Activated naive CD8-positive, alpha-beta T cell (primary cell): ENCODE measurements around the gene LCA5L.

Experiments
- H3K27ac Mint-ChIP-seq: one replicate; pipeline ENCODE4 v1.8.0; 2021; ENCODE audit warnings: mixed read lengths
- H3K27me3 Mint-ChIP-seq: one replicate; pipeline ENCODE4 v1.8.0; 2021; ENCODE audit warnings: mixed read lengths
- H3K36me3 Mint-ChIP-seq: one replicate; pipeline ENCODE4 v1.8.0; 2021; ENCODE audit warnings: mixed read lengths
- H3K4me1 Mint-ChIP-seq: one replicate; pipeline ENCODE4 v1.8.0; 2021; ENCODE audit warnings: low read depth, mixed read lengths
- H3K4me3 Mint-ChIP-seq: one replicate; pipeline ENCODE4 v1.8.0; 2021; ENCODE audit warnings: mild to moderate bottlenecking, mixed read lengths
- H3K9me3 Mint-ChIP-seq: one replicate; pipeline ENCODE4 v1.8.0; 2021; ENCODE audit warnings: low read depth, mixed read lengths

Gene LCA5L

DNA sequence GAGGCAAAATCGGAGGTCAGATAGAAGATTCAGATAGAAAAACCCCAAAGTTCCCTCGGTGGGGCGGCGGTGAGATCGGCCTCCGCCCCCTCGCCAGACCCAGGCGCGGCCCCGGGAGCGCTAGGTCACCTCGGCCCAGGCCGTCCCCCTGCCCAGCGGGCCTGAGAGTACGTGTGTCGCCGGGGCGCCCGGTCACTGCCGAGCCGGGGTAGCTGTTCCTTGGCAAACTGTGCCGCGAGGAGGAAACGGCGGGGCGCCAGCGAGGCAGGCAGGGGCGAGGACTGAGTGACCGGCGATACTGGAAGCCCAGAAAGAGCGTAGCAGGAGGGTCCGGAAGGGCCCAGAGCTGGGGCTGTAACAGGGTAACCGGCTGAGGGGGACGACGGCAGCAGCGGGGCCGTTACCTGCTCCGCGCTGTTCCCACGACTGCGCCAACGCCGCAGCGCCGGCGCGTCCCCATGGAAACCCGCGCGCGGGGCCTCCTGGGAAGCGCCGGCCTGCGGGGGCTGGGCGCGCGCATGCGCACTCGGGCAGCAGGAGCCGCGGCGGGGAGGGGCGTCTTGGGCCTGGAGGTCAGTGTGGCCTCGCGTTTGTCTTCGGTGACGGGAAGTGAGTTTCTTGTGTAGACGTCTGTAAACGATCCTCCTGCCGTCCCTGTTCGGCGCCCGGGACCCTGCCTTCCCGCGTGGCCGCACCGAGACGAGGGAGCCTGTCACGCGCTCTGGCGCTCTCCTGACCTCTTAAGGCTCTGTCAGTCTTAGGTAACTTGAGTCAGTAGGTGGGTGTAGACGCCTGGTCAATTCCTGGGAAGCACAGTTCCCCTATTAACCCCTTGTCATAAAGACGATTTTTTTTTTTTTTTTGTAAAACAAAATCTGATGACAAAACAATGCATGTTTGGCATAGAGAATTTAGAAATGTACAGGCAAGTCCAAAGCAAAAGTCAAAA lies at the start of gene LCA5L:
Gene LCA5L (minus strand): TSS at position 458 of the 949 bp plus-strand sequence. CDS start 17,285 bp downstream, outside the sequence.
- H3K36me3 Mint-ChIP-seq, result no peaks in the 10 kb centered on the region
- H3K9me3 Mint-ChIP-seq, result no peaks in the 10 kb centered on the region
- peaks cover 18% of the 10 kb centered on the region for H3K4me1 Mint-ChIP-seq
- H3K27me3 Mint-ChIP-seq, result peaks cover 3% of the 10 kb centered on the region
- H3K27ac Mint-ChIP-seq, result peak within 1 kb of the TSS; percentile 95
- H3K4me3 Mint-ChIP-seq, result peak within 1 kb of the TSS; percentile 97

DNA sequence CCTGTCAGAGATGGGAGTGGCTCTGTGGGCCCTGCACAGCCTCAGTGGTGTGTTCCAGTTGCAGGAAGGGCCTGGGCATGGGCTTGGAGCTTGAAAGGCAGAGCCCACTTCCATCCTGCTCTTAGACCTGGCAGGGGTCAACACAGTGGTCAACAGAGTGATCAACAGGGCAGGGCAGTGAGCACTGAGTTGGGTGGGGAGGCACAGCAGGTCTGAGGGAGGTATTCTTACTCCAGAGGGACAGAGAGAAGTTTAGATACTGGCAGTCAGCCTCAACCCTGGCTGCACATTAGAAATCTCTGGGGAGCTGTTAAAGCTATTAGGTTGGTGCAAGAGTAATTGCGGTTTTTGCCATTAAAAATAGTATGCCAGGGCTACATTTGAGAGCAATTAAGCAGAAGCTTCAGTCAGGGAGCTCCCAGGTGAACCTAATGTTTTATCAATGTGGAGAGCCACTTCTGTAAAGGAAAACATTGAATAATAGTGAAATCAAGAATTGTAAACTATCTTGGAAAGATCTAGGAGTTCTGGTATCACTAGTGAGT lies 43.9 kb upstream of the LCA5L start:
- H3K27me3 Mint-ChIP-seq, result no peaks in the 10 kb centered on the region
- peaks cover 13% of the 10 kb centered on the region for H3K36me3 Mint-ChIP-seq
- H3K4me1 Mint-ChIP-seq, result no peaks in the 10 kb centered on the region
- peaks cover 10% of the 10 kb centered on the region for H3K9me3 Mint-ChIP-seq
- no peak overlapping the region for H3K4me3 Mint-ChIP-seq
- H3K27ac Mint-ChIP-seq, result no peak overlapping the region

DNA sequence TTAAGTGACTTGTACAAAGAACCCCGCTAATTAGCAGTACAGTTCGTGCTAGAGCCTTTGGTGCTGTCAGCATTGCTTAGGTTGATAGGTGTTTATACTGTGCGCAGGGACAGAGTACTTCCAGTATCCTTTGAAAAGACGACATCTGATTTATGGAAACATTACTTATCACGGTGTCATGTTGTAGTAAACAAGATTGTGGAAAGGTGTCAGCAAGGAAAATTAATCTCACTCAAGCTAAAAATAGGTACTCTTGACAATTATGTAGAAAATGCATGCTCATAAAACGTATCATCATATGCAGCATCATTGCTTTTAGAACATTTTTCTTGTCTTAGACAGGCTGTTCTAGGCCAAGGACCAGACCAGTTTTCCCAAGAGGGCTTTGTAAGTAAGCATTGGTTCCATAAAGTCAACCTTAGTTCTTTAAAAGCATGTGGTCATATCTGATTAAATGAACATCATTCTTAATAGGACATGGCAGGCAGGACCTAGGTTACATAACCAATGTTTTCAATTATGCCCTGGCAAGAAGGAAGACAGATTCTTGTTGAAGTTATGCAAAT lies 39.2 kb upstream of the LCA5L start:
- Mint-ChIP-seq H3K4me1 (no peaks in the 10 kb centered on the region), H3K27ac (no peak overlapping the region), H3K4me3 (no peak overlapping the region), H3K36me3 (no peaks in the 10 kb centered on the region), H3K9me3 (no peaks in the 10 kb centered on the region), H3K27me3 (no peaks in the 10 kb centered on the region)

DNA sequence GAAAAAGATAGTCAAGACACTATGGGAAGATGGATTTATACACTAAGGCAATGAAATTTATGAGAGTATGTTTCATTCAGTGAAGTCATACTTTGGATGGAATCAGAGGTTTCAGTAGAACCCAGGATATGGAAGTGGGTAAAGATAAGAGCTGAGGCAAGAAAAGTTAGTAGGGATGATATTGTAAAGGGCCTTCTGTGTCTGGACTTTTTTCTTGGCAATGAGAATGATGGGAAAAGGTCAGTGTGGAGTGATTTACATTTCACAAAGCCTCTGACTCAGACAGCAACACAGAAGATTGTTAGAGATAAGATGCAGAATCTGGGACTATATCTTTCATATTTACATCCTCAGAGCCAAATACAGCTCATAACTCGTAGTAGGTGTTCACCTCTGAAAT lies 38.3 kb upstream of the LCA5L start:
- no peaks in the 10 kb centered on the region for H3K4me1 Mint-ChIP-seq
- no peak overlapping the region for H3K4me3 Mint-ChIP-seq
- peaks cover under 1% of the 10 kb centered on the region for H3K36me3 Mint-ChIP-seq
- H3K27ac Mint-ChIP-seq, result no peak overlapping the region
- H3K27me3 Mint-ChIP-seq, result no peaks in the 10 kb centered on the region
- no peaks in the 10 kb centered on the region for H3K9me3 Mint-ChIP-seq

DNA sequence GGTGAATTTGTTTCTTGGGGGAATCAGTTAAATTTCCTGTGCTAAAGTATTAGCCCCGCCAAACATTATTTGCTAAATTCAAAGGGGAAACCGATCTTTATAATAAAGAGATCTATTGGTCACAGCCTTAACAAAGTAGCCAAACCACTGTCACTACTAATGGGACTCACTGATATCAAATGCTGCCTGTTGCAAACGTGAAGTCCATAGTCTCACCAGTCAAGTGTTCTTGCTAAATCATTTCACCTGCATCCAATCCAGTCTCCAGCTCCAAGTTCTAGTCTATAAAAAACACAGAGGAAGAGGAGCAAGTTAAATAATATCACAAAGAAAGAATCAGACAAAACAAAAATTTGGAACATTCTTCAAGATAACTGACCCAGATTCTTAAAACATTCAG lies 36.3 kb upstream of the LCA5L start:
- Mint-ChIP-seq H3K4me1 (no peaks in the 10 kb centered on the region), H3K27me3 (no peaks in the 10 kb centered on the region), H3K27ac (no peak overlapping the region), H3K4me3 (no peak overlapping the region), H3K9me3 (no peaks in the 10 kb centered on the region), H3K36me3 (peaks cover 8% of the 10 kb centered on the region)

DNA sequence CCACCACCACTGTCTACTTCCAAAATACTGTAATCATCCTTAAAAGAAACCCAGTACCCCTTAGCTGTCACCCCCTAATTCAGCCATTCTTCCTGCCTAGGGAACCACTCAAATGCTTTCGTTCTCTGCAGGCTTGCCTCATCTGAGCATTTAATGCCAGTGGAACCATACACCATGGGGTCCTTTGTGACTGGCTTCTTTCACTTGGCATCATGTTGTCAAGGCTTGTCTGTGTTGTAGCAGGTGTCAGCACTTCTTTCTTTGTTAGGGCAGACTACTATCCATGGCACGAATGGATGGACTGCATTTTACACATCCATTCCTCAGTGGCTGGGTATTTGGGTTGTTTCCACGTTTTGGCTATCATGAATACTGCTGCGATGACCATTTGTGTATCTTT lies 34.7 kb upstream of the LCA5L start:
- Mint-ChIP-seq H3K27ac (no peak overlapping the region), H3K9me3 (no peaks in the 10 kb centered on the region), H3K27me3 (no peaks in the 10 kb centered on the region), H3K4me1 (no peaks in the 10 kb centered on the region), H3K4me3 (no peak overlapping the region), H3K36me3 (peaks cover 11% of the 10 kb centered on the region)

DNA sequence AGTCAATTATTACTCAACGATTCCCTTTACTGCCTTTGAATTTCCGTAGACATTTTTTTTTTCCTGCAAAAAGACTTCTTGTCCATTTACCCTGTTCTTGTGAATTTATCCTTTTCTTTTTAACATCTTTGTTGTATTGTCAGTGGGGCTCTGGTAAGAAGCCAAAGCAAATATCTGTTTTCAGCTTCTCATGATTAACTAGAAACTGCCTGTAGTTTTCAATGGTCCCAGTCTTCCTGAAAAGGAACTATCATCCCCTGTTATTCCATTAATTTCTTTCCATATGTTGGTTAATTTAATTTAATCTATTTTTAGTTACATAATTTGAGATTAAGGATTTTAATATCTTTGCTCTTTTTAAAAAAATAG lies 34.2 kb upstream of the LCA5L start:
- H3K4me1 Mint-ChIP-seq, result no peaks in the 10 kb centered on the region
- H3K27ac Mint-ChIP-seq, result no peak overlapping the region

DNA sequence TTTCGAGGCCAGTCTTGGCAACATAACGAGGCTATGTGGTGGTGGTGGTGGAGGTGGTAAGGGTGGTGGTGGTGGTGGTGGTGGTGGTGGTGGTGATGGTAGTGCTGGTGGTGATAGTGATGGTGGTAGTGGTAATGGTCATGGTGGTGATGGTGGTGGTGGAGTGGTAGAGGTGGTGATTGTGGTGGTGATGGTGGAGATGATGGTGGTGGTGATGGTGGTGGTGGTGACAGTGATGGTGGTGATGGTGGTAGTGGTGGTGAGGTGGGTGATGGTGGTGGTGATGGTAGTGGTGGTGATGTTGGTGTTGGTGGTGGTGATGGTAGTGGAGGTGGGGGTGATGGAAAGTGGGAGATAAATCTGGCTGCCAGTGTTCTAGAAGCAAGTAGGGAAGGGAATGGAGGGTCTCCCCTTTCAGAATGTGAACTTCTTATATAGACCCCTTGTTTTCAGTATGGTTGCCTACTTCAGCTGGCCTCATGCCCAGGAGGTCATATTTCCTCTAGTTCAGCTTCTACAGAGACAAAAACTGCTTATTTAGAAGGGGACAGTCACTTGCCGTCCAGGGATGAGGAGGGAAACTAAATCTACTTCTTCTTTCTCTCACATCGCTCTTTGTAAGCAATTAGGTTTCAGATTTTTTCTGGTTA lies 33.7 kb upstream of the LCA5L start:
- no peaks in the 10 kb centered on the region for H3K27me3 Mint-ChIP-seq

More for the DNA sequence above, 34.2 kb upstream of the LCA5L start:
- H3K4me3 Mint-ChIP-seq, result no peak overlapping the region
- H3K9me3 Mint-ChIP-seq, result no peaks in the 10 kb centered on the region
- H3K36me3 Mint-ChIP-seq, result peaks cover 11% of the 10 kb centered on the region
- H3K27me3 Mint-ChIP-seq, result no peaks in the 10 kb centered on the region

DNA sequence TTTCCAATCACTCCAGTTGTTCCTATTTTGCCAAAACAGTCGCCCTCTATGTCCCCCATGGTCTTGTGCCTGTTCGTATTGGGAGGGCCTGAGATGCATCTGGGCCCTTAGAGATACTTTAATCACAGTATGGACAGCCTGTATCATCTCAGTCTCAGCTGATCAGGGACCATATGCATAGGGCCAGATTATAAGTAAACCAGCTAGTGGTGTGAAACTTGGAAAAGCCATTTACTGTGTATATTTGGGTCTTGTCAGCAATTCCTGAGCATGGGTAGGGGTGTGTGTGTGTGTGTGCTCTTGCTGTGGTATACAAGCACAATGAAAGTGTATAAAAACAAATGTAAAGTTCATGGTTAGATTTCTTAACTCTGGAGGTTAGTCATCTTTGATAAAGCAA lies 29.0 kb upstream of the LCA5L start:
- no peaks in the 10 kb centered on the region for H3K4me1 Mint-ChIP-seq
- H3K4me3 Mint-ChIP-seq, result no peak overlapping the region
- peaks cover 13% of the 10 kb centered on the region for H3K36me3 Mint-ChIP-seq

More for the DNA sequence above, 33.7 kb upstream of the LCA5L start:
- Mint-ChIP-seq H3K4me1 (no peaks in the 10 kb centered on the region), H3K9me3 (no peaks in the 10 kb centered on the region), H3K36me3 (peaks cover 11% of the 10 kb centered on the region), H3K4me3 (no peak overlapping the region), H3K27ac (no peak overlapping the region)

DNA sequence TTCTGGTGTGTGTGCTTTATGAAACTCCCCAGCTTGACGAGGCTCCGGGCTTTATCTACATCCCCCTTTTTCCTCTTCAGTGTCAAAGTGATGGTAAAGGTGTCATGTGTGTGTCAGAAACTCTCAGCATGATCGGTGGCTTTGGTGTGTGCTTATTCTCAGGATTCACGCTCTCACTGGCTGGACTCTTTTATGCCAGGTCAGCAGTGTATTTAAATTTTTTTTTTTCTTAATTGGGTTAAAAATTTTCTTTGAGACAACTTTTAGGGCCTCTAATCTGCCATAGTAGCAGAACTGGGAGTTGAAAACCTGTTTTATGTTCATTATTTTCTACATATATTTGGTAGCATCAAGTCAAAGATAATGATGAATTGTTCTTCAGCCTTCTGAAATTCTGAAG lies 27.2 kb upstream of the LCA5L start:
- peaks cover 5% of the 10 kb centered on the region for H3K36me3 Mint-ChIP-seq
- no peaks in the 10 kb centered on the region for H3K4me1 Mint-ChIP-seq
- H3K27me3 Mint-ChIP-seq, result no peaks in the 10 kb centered on the region
- H3K9me3 Mint-ChIP-seq, result no peaks in the 10 kb centered on the region
- H3K27ac Mint-ChIP-seq, result no peak overlapping the region
- H3K4me3 Mint-ChIP-seq, result no peak overlapping the region

More for the DNA sequence above, 29.0 kb upstream of the LCA5L start:
- Mint-ChIP-seq H3K27me3 (no peaks in the 10 kb centered on the region), H3K9me3 (no peaks in the 10 kb centered on the region), H3K27ac (no peak overlapping the region)

DNA sequence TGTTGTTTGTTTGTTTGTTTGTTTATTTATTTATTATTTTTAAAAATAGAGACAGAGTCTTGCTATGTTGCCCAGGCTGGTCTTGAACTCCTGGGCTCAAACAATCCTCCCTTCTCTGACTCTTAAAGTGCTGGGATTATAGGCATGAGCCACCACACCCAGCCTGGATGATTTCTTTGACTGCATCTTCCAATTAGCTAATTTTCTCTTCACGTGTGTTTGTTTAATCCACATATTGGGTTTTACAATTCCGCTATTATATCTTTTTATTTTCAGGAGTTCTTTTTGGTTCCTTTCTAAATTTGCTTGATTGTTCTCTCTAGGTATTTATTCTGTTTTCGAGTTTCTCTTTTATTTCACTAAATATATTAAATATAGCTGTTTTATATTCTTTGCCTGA lies 26.0 kb upstream of the LCA5L start:
- Mint-ChIP-seq H3K9me3 (no peaks in the 10 kb centered on the region), H3K4me3 (no peak overlapping the region), H3K27ac (no peak overlapping the region), H3K4me1 (no peaks in the 10 kb centered on the region), H3K27me3 (no peaks in the 10 kb centered on the region), H3K36me3 (peaks cover 5% of the 10 kb centered on the region)

DNA sequence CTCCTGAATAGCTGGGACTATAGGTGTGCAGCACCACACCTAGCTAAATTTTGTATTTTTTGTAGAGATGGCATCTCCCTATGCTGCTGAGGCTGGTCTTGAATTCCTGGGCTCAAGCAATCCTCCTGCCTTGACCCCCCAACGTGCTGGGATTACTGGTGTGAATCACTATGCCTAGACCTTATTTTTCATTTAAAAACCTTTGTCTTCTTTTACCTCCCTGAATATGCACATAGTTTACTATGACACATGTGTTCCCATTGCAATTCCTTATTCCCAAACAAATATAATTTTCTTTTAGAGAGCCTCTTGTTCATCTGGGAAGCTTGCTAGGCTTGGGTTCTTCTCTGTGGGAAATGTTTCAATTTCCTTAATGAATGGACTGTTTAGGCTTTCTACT lies 23.0 kb upstream of the LCA5L start:
- Mint-ChIP-seq H3K9me3 (no peaks in the 10 kb centered on the region), H3K4me1 (no peaks in the 10 kb centered on the region), H3K36me3 (peaks cover 9% of the 10 kb centered on the region), H3K4me3 (no peak overlapping the region), H3K27ac (no peak overlapping the region), H3K27me3 (no peaks in the 10 kb centered on the region)

DNA sequence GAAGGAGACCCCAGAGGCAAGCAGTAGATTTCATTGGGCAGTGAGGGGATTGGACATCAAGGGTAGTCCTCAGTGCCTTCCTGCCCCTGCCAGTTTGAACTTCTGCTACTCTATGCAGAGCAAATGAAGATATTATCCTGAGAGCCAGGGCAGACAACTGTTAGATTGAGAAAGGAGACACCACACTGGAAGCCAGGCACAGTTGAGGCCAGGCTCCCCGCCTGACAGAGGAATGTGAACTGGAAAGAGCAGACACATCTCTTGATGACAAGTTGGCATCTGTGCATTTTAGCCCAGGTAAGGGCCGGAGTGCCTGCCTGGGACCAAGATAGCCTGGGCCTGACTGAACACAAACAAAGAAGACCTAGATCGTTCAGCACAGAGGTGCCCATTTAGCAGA lies 22.2 kb upstream of the LCA5L start:
- H3K36me3 Mint-ChIP-seq, result peaks cover 10% of the 10 kb centered on the region
- no peaks in the 10 kb centered on the region for H3K27me3 Mint-ChIP-seq
- no peaks in the 10 kb centered on the region for H3K4me1 Mint-ChIP-seq
- H3K9me3 Mint-ChIP-seq, result no peaks in the 10 kb centered on the region
- H3K27ac Mint-ChIP-seq, result no peak overlapping the region
- H3K4me3 Mint-ChIP-seq, result no peak overlapping the region

DNA sequence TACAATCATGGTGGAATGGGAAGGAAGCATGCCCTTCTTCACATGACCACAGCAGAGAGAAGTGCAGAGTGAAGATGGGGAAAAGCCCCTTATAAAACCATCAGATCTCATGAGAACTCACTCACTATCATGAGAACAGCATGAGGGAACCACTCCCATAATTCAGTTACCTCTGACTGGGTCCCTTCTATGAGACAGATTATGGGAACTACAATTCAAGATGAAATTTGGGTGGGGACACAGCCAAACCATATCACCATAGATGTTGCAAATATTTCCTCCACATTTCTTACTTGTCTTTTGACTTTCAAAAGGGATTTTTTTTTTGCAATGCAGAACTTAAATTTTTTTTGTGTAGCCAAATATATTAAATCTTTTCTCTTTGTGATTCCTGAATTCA lies 21.0 kb upstream of the LCA5L start:
- H3K9me3 Mint-ChIP-seq, result no peaks in the 10 kb centered on the region
- H3K36me3 Mint-ChIP-seq, result peaks cover 10% of the 10 kb centered on the region
- no peak overlapping the region for H3K4me3 Mint-ChIP-seq
- no peaks in the 10 kb centered on the region for H3K27me3 Mint-ChIP-seq
- no peaks in the 10 kb centered on the region for H3K4me1 Mint-ChIP-seq
- H3K27ac Mint-ChIP-seq, result no peak overlapping the region

DNA sequence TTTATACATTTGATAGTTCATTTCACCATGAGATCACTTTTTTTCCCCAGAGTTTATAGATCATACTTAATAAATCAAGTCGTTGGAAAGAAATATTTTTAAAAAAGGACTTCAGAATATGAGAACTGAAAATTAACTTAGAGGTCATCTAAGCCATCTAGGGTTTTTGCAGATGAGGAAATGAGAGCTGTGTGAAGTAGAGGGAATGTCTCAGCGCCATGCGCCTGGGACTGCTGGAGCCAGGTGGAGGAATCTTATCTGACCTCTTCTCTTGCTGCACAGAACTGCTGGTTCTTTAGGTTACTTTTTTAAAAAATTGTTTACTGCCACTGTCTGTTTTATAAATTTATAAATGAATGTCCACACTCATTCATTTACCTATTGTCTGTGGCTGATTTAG lies 17.7 kb upstream of the LCA5L start:
- no peak overlapping the region for H3K4me3 Mint-ChIP-seq
- no peaks in the 10 kb centered on the region for H3K9me3 Mint-ChIP-seq
- no peak overlapping the region for H3K27ac Mint-ChIP-seq
- H3K36me3 Mint-ChIP-seq, result peaks cover 10% of the 10 kb centered on the region
- H3K27me3 Mint-ChIP-seq, result no peaks in the 10 kb centered on the region
- no peaks in the 10 kb centered on the region for H3K4me1 Mint-ChIP-seq
